GM19395 (cell line): ENCODE data around the gene SH3RF1.

Experiments
- ATAC-seq: cut with Tn5 transposase; IDR thresholded peaks from one replicate; pipeline ENCODE4 v1.9.1; 2021; ENCODE audit warnings: mild to moderate bottlenecking, moderate library complexity; ENCODE audit not compliant: unreplicated experiment

Gene SH3RF1

DNA sequence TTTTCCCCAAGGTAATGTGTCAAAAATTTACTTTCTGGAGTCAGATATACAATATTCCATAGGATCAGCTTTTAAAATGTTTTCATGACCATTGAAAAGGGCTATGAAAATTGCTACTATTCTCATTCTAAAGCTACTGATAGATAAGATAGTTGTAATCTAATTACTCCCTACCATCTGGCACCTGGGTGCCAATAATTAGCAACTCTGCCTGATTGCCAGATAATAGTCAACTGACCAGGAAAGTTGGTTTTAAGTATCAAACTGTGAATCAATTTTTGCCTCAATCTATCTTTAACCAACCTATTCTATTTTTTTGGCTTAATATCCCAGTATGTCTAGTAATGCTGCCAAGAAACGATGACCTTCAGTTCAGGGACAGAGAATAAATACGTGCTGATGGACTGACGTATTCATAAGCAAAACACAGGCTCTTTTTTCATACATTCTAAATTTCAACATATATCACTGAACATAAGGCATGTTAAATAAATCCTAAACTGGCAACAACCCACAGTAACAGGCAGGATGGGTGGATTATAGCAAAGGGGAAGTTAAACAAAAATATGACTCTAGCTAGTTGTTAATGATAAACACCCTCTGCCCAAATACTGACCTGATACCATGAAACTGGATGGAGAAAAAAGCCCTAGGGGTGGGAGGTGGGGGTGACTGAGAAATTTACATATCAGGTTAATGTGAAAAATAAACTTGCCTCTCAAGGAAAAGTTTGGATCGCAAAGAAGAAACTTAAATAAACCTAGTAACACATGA, 18.2 kb downstream of the SH3RF1 start:
- ATAC-seq: peak; percentile 65

DNA sequence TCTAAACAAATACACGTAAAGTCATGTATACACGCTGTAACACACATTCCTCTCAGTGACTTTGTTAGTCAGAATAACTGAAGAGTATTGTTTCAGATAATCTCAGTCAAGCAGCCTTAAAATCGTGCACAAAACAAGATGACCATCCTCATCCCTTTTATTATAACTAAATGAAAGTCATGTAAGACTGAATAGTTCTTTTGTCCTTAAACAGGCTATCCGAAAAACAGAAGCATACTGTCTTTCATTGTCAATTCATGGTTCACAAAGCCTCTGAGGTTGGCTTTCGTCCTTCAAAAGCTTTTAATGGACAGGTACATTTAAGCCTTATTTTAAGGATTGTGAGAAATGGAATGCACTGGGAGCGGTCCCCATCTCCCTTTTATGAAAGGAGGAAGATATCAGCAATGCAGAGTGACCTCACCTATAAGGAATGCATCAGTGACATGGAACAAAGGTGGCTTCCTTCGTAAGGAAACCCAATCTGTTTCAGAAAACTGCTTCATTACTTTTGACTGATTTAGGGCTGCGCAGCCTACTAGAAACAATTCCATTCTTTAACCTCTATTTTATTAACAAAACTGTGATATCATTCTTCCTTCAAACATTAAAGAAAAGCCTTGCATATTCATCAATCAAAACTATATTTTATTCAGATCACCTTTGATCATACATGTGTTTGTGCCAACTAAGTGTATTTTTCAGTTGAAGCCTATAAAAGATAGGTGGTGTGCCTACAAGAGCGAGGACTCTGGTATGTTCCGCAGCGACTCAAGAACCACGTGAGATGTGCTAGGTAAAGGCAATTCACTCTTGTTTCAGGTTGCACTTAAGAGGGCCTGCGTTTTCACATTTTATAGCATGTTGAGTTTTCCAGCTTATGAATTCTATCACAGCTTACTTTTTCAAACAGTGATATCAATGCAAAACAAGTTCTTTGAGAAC, 19.2 kb downstream of the SH3RF1 start:
- ATAC-seq: no peak

DNA sequence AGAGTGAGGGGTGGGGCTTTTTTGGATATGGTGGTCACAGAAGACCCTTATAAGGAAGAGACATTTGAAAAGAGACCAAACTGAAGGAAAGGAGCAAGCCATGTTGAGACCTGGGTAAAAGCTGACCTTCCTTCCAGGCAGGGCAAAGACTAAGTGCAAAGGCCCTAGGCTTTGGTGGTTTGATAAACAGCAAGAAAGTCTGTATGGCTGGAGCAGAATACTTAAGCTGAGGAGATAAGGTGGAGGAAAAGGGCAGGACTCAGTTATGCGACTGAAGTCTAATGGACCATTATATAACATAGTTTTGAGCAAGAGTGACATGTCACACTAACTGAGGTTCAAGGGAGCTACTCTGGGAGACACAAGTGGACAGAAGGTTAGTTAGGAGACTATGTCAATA, 20.0 kb downstream of the SH3RF1 start:
- ATAC-seq: no peak

DNA sequence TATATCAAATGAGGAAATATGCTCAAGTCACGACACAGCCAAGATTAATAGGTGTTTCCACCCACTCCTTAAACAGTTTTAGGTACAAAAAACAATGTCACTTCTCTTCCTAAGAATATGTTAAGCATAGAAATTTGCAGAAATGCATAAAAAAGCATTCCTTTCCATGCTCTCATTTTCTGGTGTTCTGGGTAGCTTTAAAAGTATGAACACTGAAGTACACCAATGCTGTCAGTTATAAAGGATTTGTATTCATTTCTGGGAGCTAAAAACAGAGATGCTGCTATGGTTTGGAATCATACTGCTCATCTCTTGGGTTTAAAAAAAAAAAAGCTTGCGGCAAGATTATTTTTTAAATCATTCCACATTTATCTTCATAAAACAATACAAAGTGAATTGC, 20.8 kb downstream of the SH3RF1 start:
- no peak for ATAC-seq

DNA sequence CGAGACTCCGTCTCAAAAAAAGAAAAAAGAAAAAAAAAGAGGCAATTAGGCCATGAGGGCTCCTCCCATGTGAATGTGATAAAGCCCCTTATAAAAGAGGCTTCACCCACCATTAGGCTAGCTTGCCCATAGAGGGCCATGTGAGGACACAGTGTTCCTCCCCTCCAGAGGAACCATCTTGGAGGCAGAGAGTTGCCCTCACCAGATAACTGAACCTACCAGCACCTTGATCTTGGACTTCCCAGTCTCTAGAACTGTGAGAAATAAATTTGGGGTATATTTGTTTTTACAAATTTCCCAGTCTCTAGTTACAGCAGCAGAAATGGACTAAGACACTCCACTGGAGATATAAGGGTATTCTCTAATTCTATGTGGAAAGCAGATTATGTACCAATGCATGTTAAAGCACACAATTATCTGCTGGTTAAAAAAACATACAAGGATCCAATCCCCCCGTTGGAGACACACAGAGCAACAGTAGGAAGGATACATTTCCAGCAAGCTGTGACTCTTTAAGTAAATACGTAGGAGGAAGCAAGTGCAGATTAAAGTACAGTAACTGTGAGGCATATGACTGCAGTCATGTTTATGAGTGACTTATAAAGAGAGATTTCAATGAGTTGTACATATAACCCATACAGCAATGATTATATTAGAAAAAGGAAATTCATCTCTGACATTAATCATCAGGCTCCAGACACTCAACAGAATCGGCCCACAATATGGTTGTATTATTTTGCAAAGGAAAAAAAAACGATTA, 21.4 kb downstream of the SH3RF1 start:
- peak; percentile 76 for ATAC-seq

DNA sequence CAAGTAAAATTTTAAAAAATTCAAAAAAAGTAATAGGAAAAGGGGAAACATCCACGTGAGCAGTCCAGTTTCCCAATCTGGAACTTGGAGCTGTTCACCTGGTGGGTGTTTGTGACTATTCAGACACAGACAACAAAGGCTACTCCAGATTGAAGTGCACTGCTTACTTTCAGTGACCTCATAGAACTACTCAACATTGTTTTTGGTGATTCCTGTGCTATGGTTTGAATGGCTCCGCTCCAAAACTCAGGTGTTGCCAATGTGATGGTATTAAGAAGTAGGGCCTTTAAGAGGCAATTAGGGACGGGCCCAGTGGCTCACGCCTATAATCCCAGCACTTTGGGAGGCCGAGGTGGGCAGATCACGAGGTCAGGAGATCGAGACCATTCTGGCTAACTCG, 22.1 kb downstream of the SH3RF1 start:
- ATAC-seq: no peak

DNA sequence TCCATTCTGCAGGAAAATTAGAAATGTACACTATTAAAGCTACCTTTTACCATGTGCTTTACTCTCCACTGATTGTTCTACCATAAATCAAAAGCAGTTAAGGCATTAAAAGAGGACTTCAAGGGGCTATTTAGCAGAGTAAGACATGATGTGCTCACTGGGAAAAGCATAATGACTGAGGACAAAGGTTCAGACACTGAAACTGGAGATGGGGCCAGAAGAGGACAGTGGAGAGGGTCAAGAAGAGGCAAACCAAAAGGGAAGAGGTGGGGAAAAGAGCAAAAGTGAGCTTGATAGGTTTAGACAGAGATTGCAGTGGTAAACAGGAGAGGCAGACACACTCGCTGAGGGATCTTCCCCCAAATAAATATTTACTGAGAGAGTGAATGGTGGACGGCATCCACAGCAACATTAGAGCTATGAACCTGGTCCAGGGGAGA, 23.8 kb downstream of the SH3RF1 start:
- ATAC-seq: no peak

DNA sequence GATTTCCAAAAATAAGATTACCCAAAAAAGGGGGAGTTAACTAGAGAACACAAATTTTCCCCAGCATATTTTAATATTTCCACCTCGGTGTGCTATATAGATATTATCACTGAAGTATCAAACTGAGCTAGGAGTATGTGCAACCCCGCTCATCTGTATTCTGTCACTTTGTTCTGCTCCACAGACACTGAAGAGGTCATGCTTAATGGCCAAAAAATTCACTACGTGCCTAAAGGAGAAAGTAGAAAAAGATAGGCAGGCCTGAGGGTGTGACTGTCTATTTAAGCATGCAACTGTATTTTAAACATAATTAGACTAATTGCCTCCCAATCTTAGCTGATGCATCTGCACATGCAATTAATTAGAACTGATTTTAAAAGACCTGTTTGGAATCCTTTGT, 24.5 kb downstream of the SH3RF1 start:
- ATAC-seq: no peak

DNA sequence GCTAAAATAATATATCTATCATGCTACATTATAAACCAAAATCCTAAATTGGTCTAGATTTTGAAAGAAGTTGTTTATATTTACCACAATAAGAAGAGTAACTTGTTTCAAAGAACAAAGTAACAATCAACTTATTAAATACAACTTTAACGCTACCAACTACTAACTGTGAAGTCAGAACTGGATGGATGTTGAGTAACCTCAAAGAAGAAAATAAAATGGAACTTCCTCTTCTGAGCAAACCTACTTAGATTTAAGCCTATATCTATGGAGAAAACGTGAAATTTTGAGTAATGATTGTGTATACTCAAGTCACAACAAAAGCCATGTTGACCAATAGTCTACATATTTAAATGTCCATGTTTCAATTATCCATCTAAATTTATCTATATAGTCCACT, 25.7 kb downstream of the SH3RF1 start:
- ATAC-seq: no peak

DNA sequence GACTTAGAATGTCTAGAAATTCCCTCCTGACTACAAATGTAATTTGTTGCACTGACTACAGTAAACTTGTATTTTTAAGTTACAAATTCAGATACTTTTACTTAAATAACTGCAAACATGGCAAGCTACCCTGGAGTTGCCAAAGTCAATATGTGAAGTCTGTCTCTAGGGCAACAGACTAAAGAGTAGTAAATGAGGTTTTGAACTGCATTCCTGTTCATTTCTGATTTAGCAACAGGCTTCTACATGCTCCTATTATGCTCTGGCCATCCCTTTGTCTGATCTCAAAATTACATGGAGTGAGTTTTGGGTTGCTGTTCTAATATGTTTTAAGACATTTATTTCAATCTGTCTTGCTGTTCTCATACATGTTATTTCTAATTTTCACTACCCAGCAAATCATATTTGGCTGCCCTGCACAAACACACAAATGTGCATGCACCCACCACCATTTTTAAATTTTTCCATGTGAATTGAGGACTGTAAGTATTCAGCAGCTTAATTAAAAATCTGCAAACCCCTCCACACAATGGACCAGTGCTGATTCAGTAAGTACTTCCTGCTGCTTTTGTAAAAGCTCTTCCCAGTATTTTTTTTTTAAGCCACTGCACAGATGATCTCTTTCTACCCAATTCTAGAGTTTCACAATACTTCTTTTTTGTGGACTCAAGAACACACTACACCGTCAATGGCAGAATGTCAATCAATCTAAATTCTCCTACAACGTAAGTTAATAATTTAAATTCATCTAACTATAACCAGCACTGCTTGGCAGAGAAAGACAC, 26.7 kb downstream of the SH3RF1 start:
- ATAC-seq: no peak

DNA sequence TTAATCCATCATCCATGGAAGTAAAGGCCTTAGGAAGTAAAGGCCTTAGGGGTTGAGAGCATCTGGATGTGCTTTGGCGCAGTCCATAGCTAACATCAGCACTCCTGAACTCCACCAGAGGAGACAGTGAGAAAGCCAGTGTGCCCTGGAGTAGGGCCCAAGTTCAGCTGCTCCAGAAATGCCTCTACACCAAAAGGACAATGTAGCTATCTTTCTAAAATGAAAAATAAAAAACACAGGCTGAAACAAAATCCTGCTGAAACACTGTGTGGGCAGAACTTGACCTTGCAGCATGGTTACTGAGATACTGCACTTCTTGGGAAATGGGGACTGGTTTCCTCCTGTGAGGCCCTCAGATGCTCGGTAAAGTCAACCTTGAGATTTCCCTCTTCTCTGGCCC, 29.3 kb downstream of the SH3RF1 start:
- ATAC-seq: no peak

DNA sequence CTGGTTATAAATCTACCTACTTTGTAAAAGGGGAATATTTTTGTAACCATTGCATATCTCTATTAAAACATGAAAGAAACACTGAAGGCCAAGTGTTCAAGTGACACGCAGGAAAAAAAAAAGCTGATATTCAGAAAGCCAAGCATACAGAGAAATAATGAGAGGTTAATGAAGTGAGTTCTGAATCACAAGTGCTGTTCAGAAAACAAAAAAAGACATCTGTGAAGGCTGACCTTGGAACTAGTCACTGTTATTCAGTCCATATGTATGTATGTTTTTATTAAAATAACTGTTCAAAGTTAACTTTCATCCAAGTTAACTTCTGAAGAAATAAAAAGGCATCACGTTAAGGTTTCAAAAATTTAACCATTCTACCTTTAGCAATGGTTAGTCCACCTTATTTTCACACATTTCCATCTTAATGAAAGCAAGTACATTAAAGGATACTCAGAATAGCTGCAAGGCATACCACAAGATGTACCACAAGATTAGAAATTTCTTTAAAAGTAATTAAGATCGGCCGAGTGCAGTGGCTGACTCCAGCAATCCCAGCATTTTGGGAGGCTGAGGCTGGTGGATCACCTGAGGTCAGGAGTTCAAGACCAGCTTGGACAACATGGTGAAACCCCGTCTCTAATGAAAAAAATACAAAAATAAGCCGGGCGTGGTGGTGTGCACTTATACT, 31.4 kb downstream of the SH3RF1 start:
- ATAC-seq: no peak

DNA sequence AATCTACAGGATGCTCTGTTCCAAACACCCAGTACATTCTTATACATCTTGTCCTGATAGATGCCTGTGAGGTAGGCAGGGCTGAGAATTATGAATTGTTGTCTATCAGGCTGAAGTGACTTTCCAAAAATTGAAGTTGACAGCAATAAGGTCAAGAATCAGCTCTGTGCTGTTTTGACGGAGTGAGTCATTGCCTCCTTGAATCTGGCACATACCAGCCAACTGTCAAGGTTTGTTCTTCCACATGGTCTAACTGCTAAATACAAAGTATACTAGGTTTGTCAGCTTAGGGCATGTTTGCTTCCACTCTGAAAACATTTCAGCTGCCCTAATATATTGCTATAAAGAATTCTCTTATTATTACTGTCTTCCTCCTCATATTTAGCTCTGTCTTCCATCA, 32.3 kb downstream of the SH3RF1 start:
- ATAC-seq: no peak

DNA sequence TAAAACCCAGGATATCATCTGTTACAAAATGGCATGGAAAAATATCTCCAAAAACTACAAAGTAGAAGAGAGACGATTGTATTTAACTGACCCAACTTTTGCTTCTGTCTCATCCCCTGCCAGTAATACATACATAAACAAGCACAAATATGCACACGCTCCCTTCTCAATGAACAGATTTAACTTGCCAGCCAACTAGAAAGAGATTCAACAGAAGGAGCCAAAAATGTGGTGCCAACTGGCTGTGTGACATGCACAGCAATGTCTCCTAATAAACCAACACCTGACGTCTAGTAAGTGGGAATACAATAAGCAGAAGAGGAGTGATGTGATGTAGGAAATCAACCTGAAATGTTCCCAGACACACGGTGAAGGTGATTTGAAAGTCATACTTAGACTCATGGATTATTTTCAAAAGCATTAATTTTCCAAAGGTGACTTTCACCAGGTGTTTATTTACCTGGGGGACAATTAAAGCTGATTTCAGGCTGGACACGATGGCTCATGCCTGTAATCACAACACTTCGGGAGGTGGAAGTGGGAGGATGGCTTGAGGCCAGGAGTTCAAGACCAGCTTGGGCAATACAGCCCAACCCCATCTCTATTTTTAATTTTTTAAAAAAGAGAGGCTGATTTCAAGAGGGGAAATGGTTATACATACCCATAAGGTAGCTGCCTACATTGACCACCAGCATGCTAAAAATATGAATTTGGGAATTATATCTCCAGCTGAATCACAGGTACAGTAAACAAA, 33.7 kb downstream of the SH3RF1 start:
- no peak for ATAC-seq

DNA sequence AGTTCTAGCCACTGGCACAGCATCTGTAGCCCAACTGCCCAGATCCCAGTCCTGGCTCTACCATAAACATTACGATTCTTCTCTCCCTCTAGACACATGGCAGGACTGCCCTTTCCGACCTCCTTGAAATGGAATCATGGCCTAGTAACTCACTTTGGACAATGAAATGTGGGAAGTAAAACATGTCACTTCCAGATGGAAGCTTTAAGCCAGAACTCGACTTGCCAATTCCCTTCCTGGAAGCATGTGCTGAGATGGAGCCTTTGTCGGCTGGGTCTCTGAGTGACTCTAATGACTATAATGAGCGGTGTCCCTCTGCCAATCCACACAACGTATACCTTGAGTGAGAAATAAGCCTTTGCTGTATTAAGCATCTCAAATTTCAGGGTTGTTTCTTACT, 34.7 kb downstream of the SH3RF1 start:
- ATAC-seq: no peak

DNA sequence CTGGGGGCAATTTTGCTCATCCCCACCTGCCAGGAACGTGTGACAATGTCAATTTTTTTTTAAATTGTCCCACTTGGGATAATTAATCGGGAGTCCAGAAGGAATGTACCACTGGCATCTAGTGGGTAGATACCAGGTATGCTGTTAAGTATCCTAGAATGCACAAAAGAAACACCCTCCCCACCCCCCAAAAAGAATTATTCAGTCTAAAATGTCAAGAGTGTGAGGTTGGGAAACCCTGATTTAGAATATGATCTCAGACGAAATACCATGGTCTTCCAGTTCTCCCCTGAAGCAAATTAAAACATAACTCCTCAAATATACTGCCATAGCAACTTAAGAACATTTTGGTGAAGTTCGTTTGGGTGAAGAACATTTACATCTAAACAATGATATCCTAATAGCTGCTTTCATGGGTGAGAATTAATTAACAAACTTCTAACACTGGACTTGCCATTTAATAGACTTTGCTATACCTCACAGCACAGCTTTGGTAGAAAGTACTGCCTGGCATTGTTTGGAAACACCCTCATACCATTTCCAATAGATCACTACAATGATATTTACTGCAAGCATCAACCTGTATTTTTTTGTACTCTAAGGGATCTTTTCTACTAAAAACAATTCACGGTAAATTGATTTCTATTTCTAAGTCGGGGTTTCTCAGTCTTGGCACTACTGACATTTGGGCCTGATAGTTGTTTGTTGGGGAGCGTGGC, 36.5 kb downstream of the SH3RF1 start:
- no peak for ATAC-seq

DNA sequence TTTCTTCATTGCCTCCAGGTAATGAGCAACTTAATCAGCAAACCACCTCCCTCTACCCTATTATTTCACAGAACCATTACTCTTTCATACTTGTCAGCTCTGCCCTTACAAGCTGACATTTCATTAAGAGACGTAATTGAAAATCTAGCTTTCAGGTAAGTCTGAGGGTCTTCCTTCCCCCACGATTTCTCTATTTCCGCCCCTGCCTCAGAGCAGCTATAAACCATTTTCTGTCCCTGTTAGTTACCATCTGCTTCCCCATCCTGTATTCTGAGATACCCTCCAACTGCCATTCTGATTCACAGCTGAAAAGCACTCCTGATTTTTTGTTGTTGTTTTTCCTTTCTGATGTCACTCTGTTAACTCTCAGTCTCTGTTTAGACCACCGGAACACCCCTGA, 37.1 kb downstream of the SH3RF1 start:
- ATAC-seq: no peak

DNA sequence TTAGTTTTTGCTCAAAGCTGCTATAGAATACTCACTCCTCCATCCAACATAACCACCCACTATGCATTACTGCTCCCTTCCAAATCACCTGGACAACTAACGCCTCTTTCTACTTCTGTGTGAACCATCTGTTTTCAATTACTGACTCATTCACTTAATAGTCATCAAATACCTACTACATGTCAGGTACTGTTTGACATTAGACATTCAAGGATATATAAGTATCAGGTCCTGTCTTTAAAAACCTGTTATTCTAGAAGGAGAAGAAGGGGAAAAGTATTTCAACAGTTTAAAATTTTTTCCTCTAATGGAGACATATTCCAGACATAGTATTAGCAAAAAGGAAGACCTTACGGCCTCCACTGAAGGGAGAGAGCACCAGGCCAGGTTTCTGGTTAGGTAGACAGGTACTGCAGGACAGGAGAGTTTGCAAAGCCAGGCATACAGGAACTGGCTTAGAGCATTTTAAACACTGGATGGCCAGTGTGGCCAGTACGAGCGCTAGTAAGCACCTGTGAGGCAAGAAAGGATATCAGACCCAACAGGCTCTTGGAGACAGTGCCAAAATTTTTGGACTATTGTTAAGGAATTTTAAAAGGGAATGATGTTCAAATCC, 39.0 kb downstream of the SH3RF1 start:
- ATAC-seq: no peak
